GM12801 (cell line): ENCODE data around the gene CFAP20.

Experiments used
- CTCF ChIP-seq: IDR thresholded peaks from one replicate; pipeline ENCODE4 v1.5.1; 2011; ENCODE audit warnings: control low read depth; ENCODE audit not compliant: insufficient read length; ENCODE audit errors: extremely low read depth

CFAP20 gene

GRCh38 chr16:58157239-58157638, 28.1 kb upstream of the CFAP20 start:
- no peak for TF ChIP-seq CTCF

- no peak for TF ChIP-seq CTCF
Observed at GRCh38 chr16:58155839-58156238, 26.7 kb upstream of the CFAP20 start.

GRCh38 chr16:58154345-58154744, 25.2 kb upstream of the CFAP20 start:
- TF ChIP-seq CTCF: no peak

- TF ChIP-seq CTCF: no peak
Observed at GRCh38 chr16:58152246-58152868, 23.2 kb upstream of the CFAP20 start.

- TF ChIP-seq CTCF: no peak
Observed at GRCh38 chr16:58148526-58148925, 19.3 kb upstream of the CFAP20 start.

GRCh38 chr16:58148099-58148498, 18.9 kb upstream of the CFAP20 start:
- no peak for TF ChIP-seq CTCF

GRCh38 chr16:58138852-58139251, 9.7 kb upstream of the CFAP20 start:
- TF ChIP-seq CTCF: no peak

- TF ChIP-seq CTCF: no peak
Observed at GRCh38 chr16:58137581-58137980, 8.4 kb upstream of the CFAP20 start.
